Neural cell (in vitro differentiated cells): ENCODE data around the gene CDKN2AIP. TPM values are rescaled to one million over a fixed set of nuclear protein-coding genes. Genes with fewer than 3 reads are reported as not detected.

Source experiments
- H2AFZ ChIP-seq: fragments of 200-600, 300-800 bp; sonication (generic), shearing (Covaris generic); 2 replicates; pipeline ENCODE4 v1.6.0; 2014; ENCODE audit warnings: low read depth, mild to moderate bottlenecking, antibody characterized with exemption, low read length, moderate library complexity
- H3F3A ChIP-seq: fragments of 200-600 bp; shearing (Covaris generic); 2 replicates; pipeline ENCODE4 v1.6.1; 2016; ENCODE audit warnings: mild to moderate bottlenecking, moderate library complexity, mixed read lengths, antibody characterized with exemption, low read length; ENCODE audit not compliant: insufficient read depth, poor library complexity, severe bottlenecking
- H3K27ac ChIP-seq: fragments of 200-600, 300-800 bp; sonication (generic), shearing (Covaris generic); 2 replicates; pipeline ENCODE4 v1.5.1; 2014; ENCODE audit warnings: mild to moderate bottlenecking, low read length, moderate library complexity
- H3K27me3 ChIP-seq: fragments of 300-800, 200-600 bp; sonication (generic), shearing (Covaris generic); 2 replicates; pipeline ENCODE4 v1.6.0; 2014; ENCODE audit warnings: mild to moderate bottlenecking, low read depth, low read length, moderate library complexity; ENCODE audit not compliant: insufficient read depth
- H3K36me3 ChIP-seq: fragments of 300-800, 200-600 bp; sonication (generic), shearing (Covaris generic); 2 replicates; pipeline ENCODE4 v1.5.1; 2014; ENCODE audit warnings: mild to moderate bottlenecking, antibody characterized with exemption, low read length, moderate library complexity; ENCODE audit not compliant: insufficient read depth
- H3K4me2 ChIP-seq: fragments of 300-800, 200-600 bp; sonication (generic), shearing (Covaris generic); 2 replicates; pipeline ENCODE4 v1.6.0; 2014; ENCODE audit warnings: mild to moderate bottlenecking, low read length
- H3K4me3 ChIP-seq: fragments of 300-800, 200-600 bp; sonication (generic), shearing (Covaris generic); 2 replicates; pipeline ENCODE4 v1.5.1; 2014; ENCODE audit warnings: mild to moderate bottlenecking, low read length, moderate library complexity
- H3K79me2 ChIP-seq: fragments of 200-600 bp; shearing (Covaris generic); replicated peaks from 2 replicates; pipeline ENCODE4 v1.6.0; 2014; ENCODE audit warnings: mild to moderate bottlenecking, low read length, moderate library complexity; ENCODE audit not compliant: insufficient read depth
- H3K9ac ChIP-seq: fragments of 300-800, 200-600 bp; sonication (generic), shearing (Covaris generic); 2 replicates; pipeline ENCODE4 v1.6.1; 2016; ENCODE audit warnings: mild to moderate bottlenecking, low read length, mixed read lengths
- H3K9me2 ChIP-seq: fragments of 200-600 bp; shearing (Covaris generic); 2 replicates; pipeline ENCODE4 v1.6.1; 2016; ENCODE audit warnings: mild to moderate bottlenecking, low read length, mixed read lengths; ENCODE audit not compliant: insufficient read depth
- H3K9me3 ChIP-seq: fragments of 200-600, 300-800 bp; sonication (generic), shearing (Covaris generic); 2 replicates; pipeline ENCODE4 v1.6.1; 2016; ENCODE audit warnings: mild to moderate bottlenecking, mixed run types, low read length, moderate library complexity, mixed read lengths
- H4K20me1 ChIP-seq: fragments of 200-600 bp; shearing (Covaris generic); 2 replicates; pipeline ENCODE4 v1.6.1; 2016; ENCODE audit warnings: mild to moderate bottlenecking, mixed run types; ENCODE audit not compliant: insufficient read depth
- EP300 ChIP-seq: fragments of 450-650 bp; conservative IDR thresholded peaks from 2 replicates; pipeline ENCODE4 v1.6.1; 2014; ENCODE audit warnings: antibody characterized with exemption, mild to moderate bottlenecking, moderate library complexity; ENCODE audit not compliant: poor library complexity, severe bottlenecking
- EZH2 ChIP-seq: fragments of 200-600, 300-800 bp; shearing (Covaris generic), sonication (generic); IDR thresholded peaks from 2 replicates; pipeline ENCODE4 v1.6.1; 2014; ENCODE audit warnings: antibody characterized with exemption, low read length, borderline replicate concordance, mild to moderate bottlenecking; ENCODE audit not compliant: insufficient read depth, poor library complexity, severe bottlenecking
- MXI1 ChIP-seq: fragments of 450-650 bp; conservative IDR thresholded peaks from 2 replicates; pipeline ENCODE4 v1.6.1; 2014; ENCODE audit warnings: antibody characterized with exemption, mild to moderate bottlenecking; ENCODE audit not compliant: poor library complexity, severe bottlenecking
- POLR2AphosphoS5 ChIP-seq: IDR thresholded peaks from 2 replicates; pipeline ENCODE4 v1.6.1; 2012
- RAD21 ChIP-seq: fragments of 450-650 bp; conservative IDR thresholded peaks from 2 replicates; pipeline ENCODE4 v1.6.1; 2014; ENCODE audit warnings: antibody characterized with exemption, mild to moderate bottlenecking, moderate library complexity
- SMC3 ChIP-seq: fragments of 450-650 bp; conservative IDR thresholded peaks from 2 replicates; pipeline ENCODE4 v1.6.1; 2014; ENCODE audit warnings: antibody characterized with exemption, mild to moderate bottlenecking, moderate library complexity; ENCODE audit not compliant: poor library complexity
- TAF1 ChIP-seq: IDR thresholded peaks from 2 replicates; pipeline ENCODE4 v1.6.1; 2012; ENCODE audit warnings: low read depth
- polyA plus RNA-seq: library from polyadenylated mRNA; depleted of rRNA; stranded (reverse); fragments of >200 nt; gene quantifications from 2 replicates; pipeline ENCODE4 v1.2.3, GENCODE V29; 2014
- TF ChIP-seq, protein P1 (sequence below): IDR thresholded peaks from 2 replicates; pipeline ENCODE4 v1.6.1; 2012; ENCODE audit warnings: borderline replicate concordance
- TF ChIP-seq, protein P2 (sequence below): fragments of 450-650 bp; IDR thresholded peaks from 2 replicates; pipeline ENCODE4 v1.5.1; 2014; ENCODE audit warnings: antibody characterized with exemption, mild to moderate bottlenecking, moderate library complexity; ENCODE audit not compliant: poor library complexity, severe bottlenecking

CDKN2AIP gene
- polyA plus RNA-seq, 1 donor from 2014 or later, result 58.9 TPM

DNA sequence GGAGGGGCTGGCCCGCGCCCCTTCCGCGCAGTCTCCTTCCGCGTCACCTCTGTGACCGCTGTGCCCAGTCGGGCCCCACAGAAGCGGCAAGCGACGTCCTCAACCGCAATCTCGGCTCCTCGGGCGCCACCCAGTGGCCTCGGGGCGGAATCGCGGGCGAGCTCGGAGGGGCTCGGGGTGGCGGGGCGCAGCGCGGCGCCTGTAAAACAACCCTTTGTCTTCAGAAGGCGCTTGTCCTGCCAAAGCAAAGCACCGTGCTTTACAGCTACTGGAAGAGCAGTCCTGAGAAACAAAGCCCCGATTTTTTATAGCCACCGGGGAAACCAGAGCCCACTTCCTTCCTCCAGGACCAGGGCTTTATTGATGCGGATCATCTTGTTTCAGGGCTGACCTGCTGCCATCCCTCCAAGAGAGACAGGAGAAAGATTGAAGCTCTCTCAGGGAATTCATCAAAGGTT is 37.3 kb upstream of the CDKN2AIP start:
- H3K27ac ChIP-seq, result peak overlapping the region; percentile 86
- H3K4me3 ChIP-seq, result peak overlapping the region; percentile 64
- no peaks in the 10 kb centered on the region for H3K27me3 ChIP-seq
- peaks cover 9% of the 10 kb centered on the region for H3K79me2 ChIP-seq
- no peaks in the 10 kb centered on the region for H3F3A ChIP-seq
- H4K20me1 ChIP-seq, result no peaks in the 10 kb centered on the region
- no peaks in the 10 kb centered on the region for H3K36me3 ChIP-seq
- H3K4me2 ChIP-seq, result peak overlapping the region; percentile 87
- H3K9me3 ChIP-seq, result no peaks in the 10 kb centered on the region
- no peaks in the 10 kb centered on the region for H3K9me2 ChIP-seq
- H2AFZ ChIP-seq, result peak overlapping the region; percentile 67
- TF ChIP-seq POLR2AphosphoS5 (peak; percentile 94), TAF1 (peak; percentile 88), EZH2 (no peak), SMC3 (peak; percentile 78), EP300 (peak; percentile 45), MXI1 (peak; percentile 24), RAD21 (peak; percentile 80)
- TF ChIP-seq, protein P1, sequence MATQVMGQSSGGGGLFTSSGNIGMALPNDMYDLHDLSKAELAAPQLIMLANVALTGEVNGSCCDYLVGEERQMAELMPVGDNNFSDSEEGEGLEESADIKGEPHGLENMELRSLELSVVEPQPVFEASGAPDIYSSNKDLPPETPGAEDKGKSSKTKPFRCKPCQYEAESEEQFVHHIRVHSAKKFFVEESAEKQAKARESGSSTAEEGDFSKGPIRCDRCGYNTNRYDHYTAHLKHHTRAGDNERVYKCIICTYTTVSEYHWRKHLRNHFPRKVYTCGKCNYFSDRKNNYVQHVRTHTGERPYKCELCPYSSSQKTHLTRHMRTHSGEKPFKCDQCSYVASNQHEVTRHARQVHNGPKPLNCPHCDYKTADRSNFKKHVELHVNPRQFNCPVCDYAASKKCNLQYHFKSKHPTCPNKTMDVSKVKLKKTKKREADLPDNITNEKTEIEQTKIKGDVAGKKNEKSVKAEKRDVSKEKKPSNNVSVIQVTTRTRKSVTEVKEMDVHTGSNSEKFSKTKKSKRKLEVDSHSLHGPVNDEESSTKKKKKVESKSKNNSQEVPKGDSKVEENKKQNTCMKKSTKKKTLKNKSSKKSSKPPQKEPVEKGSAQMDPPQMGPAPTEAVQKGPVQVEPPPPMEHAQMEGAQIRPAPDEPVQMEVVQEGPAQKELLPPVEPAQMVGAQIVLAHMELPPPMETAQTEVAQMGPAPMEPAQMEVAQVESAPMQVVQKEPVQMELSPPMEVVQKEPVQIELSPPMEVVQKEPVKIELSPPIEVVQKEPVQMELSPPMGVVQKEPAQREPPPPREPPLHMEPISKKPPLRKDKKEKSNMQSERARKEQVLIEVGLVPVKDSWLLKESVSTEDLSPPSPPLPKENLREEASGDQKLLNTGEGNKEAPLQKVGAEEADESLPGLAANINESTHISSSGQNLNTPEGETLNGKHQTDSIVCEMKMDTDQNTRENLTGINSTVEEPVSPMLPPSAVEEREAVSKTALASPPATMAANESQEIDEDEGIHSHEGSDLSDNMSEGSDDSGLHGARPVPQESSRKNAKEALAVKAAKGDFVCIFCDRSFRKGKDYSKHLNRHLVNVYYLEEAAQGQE, result peak; percentile 92
- TF ChIP-seq, protein P2, sequence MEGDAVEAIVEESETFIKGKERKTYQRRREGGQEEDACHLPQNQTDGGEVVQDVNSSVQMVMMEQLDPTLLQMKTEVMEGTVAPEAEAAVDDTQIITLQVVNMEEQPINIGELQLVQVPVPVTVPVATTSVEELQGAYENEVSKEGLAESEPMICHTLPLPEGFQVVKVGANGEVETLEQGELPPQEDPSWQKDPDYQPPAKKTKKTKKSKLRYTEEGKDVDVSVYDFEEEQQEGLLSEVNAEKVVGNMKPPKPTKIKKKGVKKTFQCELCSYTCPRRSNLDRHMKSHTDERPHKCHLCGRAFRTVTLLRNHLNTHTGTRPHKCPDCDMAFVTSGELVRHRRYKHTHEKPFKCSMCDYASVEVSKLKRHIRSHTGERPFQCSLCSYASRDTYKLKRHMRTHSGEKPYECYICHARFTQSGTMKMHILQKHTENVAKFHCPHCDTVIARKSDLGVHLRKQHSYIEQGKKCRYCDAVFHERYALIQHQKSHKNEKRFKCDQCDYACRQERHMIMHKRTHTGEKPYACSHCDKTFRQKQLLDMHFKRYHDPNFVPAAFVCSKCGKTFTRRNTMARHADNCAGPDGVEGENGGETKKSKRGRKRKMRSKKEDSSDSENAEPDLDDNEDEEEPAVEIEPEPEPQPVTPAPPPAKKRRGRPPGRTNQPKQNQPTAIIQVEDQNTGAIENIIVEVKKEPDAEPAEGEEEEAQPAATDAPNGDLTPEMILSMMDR, result peak; percentile 97
- peak overlapping the region; percentile 80 for H3K9ac ChIP-seq

DNA sequence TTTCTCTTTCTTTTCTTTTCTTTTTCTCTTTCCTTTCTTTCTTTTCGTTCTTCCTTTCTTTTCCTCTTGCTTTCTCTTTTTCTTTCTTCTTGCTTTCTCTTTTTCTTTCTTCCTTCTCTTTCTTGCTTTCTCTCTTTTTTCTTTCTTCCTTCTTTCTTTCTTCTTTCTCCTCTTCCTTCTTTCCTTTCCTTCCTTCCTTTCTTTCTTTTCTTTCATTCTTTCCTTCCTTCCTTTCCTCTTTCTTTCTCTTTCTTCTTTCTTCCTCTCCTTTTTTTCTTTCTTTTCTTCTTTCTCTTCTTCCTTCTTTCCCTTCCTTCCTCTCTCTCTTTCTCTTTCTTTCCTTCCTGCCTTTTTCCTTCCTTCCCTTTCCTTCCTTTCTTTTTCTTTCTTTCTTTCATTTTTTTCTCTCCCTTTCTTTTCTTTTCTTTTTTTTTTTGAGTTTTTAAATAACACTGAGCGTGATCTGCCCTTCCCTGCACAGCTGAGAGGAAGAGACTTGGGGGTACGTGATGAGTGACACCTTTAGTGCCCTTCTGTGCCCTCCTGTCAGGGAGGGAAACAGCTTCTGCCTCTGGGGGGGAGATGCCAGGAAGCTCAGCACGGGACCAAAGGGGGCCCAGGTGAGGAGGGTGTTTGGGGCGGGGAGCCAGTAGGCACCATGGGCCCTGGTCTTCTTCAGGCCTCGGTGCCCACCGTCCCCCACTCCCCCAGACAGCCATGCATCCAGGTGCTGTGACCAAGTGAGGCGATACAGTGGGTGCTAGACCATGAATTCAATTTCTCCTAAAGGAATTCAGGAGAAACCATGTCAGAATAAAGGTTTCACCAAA is 36.6 kb upstream of the CDKN2AIP start:
- Histone ChIP-seq H3K9me2 (no peaks in the 10 kb centered on the region), H4K20me1 (no peaks in the 10 kb centered on the region), H3K27ac (peak overlapping the region; percentile 86), H3K4me3 (peak overlapping the region; percentile 64), H3K36me3 (no peaks in the 10 kb centered on the region), H3K9me3 (no peaks in the 10 kb centered on the region), H3K9ac (peak overlapping the region; percentile 80), H3K4me2 (peak overlapping the region; percentile 87), H3K27me3 (no peaks in the 10 kb centered on the region), H3F3A (no peaks in the 10 kb centered on the region), H2AFZ (peak overlapping the region; percentile 67), H3K79me2 (peaks cover 9% of the 10 kb centered on the region)
- TF ChIP-seq TAF1, result no peak
- TF ChIP-seq POLR2AphosphoS5, result no peak
- TF ChIP-seq RAD21, result no peak
- TF ChIP-seq, protein P1, result no peak
- TF ChIP-seq, protein P2, result no peak
- no peak for TF ChIP-seq EZH2
- no peak for TF ChIP-seq EP300
- no peak for TF ChIP-seq SMC3
- no peak for TF ChIP-seq MXI1
